PC-3 (cell line): Measurements from ENCODE around the gene SPOP.

ENCODE experiments used
- EZH2 ChIP-seq: fragments of 300-600 bp; sonication (generic); IDR thresholded peaks from one replicate; pipeline ENCODE4 v1.6.1; 2017; ENCODE audit warnings: antibody characterized with exemption, mild to moderate bottlenecking, low read length; ENCODE audit not compliant: unreplicated experiment
- TF ChIP-seq, protein P1 (sequence below): fragments of 300-600 bp; sonication (generic); conservative IDR thresholded peaks from 2 replicates; pipeline ENCODE4 v1.5.1; 2017; ENCODE audit warnings: antibody characterized with exemption, low read depth, mild to moderate bottlenecking, low read length

DNA sequence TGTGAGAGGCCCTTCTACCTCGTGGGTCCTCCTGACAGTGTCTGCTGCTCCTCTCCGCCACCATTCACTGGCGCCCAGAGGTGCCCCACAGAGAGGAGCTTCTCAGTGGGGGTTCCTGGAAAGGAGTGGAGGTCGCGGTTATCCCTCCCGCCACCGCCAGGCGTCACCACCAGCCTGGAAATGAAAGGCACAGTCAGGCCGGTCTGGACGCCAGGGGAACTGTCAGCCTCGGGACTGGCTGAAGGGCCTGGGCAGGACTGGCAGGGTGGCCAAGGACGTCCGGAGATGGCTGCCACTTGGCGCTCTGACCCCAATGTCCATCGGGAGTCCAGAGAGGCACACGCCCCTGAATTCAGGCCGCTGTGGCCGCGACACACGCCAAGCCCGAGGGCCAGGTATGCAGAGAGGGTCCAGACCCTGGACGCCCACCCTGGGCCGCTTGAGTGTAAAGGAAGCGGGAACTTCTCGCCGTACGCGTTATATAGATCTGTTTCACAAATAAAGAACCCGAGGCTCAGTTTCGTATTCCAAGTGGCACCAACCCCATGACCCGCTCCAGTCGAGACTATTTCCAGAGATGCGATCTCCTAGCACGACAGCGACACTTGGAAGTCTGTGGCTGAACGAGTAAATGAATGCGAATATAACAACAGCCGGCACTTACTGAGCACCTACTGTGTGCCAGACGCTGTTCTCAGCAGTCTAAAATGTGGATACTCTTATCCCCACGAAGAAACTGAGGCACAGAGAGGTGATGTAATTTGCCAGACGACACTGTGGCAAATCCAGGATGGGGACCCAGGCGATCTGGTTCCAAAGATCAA, 109.8 kb downstream of the SPOP start:
- no peak for TF ChIP-seq EZH2
- TF ChIP-seq, protein P1, sequence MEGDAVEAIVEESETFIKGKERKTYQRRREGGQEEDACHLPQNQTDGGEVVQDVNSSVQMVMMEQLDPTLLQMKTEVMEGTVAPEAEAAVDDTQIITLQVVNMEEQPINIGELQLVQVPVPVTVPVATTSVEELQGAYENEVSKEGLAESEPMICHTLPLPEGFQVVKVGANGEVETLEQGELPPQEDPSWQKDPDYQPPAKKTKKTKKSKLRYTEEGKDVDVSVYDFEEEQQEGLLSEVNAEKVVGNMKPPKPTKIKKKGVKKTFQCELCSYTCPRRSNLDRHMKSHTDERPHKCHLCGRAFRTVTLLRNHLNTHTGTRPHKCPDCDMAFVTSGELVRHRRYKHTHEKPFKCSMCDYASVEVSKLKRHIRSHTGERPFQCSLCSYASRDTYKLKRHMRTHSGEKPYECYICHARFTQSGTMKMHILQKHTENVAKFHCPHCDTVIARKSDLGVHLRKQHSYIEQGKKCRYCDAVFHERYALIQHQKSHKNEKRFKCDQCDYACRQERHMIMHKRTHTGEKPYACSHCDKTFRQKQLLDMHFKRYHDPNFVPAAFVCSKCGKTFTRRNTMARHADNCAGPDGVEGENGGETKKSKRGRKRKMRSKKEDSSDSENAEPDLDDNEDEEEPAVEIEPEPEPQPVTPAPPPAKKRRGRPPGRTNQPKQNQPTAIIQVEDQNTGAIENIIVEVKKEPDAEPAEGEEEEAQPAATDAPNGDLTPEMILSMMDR, result peak; percentile 96
